GM19025 (cell line): Measurements from ENCODE around the gene SUCLA2.
A peak's percentile ranks its signal among the peaks of the same experiment; 100 is the strongest.
"Not testable (repeated sequence)": the region's sequence is repeated elsewhere in the genome, so short reads cannot be mapped to it uniquely, and the experiment has no call there.

Source experiments
- ATAC-seq: cut with Tn5 transposase; IDR thresholded peaks from one replicate; pipeline ENCODE4 v1.9.1; 2021; ENCODE audit warnings: mild to moderate bottlenecking, low read depth, moderate library complexity; ENCODE audit not compliant: unreplicated experiment

SUCLA2 gene

GRCh38 chr13:48001114-48001881 lies at the start of gene SUCLA2:
TSS of gene SUCLA2 (minus strand) at chr13:48001273. CDS start at chr13:48001269, 4 bp downstream.
- ATAC-seq: peak; percentile 99

GRCh38 chr13:48050550-48050949 lies 49.5 kb upstream of the SUCLA2 start:
- no peak for ATAC-seq

- ATAC-seq: no peak
These were observed 42.9 kb upstream of the SUCLA2 start for GRCh38 chr13:48043789-48044503.

- no peak for ATAC-seq
These were observed 41.8 kb upstream of the SUCLA2 start for GRCh38 chr13:48042894-48043293.

GRCh38 chr13:48040896-48041295 lies 39.8 kb upstream of the SUCLA2 start:
- ATAC-seq: no peak

GRCh38 chr13:48040049-48040448 lies 39.0 kb upstream of the SUCLA2 start:
- no peak for ATAC-seq

GRCh38 chr13:48038761-48039160 lies 37.7 kb upstream of the SUCLA2 start:
- no peak for ATAC-seq

- peak; percentile 93 for ATAC-seq
These were observed 36.5 kb upstream of the SUCLA2 start, which contains the start of gene NUDT15 for GRCh38 chr13:48037346-48038173. TSS of gene NUDT15 (plus strand) at chr13:48037726. CDS start at chr13:48037747, 21 bp downstream.

GRCh38 chr13:48029859-48030258 lies 28.8 kb upstream of the SUCLA2 start:
- no peak for ATAC-seq

GRCh38 chr13:48028066-48028465 lies 27.0 kb upstream of the SUCLA2 start:
- no peak for ATAC-seq

GRCh38 chr13:48019796-48020195 lies 18.7 kb upstream of the SUCLA2 start:
- ATAC-seq: no peak

GRCh38 chr13:48018637-48019036 lies 17.6 kb upstream of the SUCLA2 start:
- no peak for ATAC-seq

- no peak for ATAC-seq
These were observed 13.3 kb upstream of the SUCLA2 start for GRCh38 chr13:48014359-48014758.

GRCh38 chr13:48012668-48013067 lies 11.6 kb upstream of the SUCLA2 start:
- no peak for ATAC-seq

GRCh38 chr13:48010698-48011097 lies 9.6 kb upstream of the SUCLA2 start:
- no peak for ATAC-seq

- ATAC-seq: no peak
These were observed 8.2 kb upstream of the SUCLA2 start for GRCh38 chr13:48009284-48009683.

GRCh38 chr13:48006396-48006795 lies 5.3 kb upstream of the SUCLA2 start:
- ATAC-seq: no peak

GRCh38 chr13:48004201-48004600 lies 3.1 kb upstream of the SUCLA2 start:
- ATAC-seq: no peak

- not testable (repeated sequence) for ATAC-seq
These were observed 926 bp upstream of the SUCLA2 start for GRCh38 chr13:48001999-48002398.

GRCh38 chr13:48000559-48001113 lies 437 bp downstream of the SUCLA2 start:
- ATAC-seq: peak; percentile 23

- ATAC-seq: no peak
These were observed 1.1 kb downstream of the SUCLA2 start for GRCh38 chr13:47999973-48000372.
